ENCODE measurements around the gene ALK.

GRCh38 chr2:29485117-29485516 lies 436.3 kb downstream of the ALK start:
- TF ChIP-seq CTCF (conservative IDR thresholded peaks at IDR 0.05; ENCODE audit: low read depth, low read length) = no peak
- no peak for TF ChIP-seq EZH2 (IDR thresholded peaks at IDR 0.05; ENCODE audit: borderline replicate concordance, low read depth, low read length, poor library complexity, severe bottlenecking)

Measured in A673 (cell line).